Measurements from ENCODE around the gene GPC4.
"Not testable (repeated sequence)": the region's sequence is repeated elsewhere in the genome, so short reads cannot be mapped to it uniquely, and the experiment has no call there.

The GPC4 gene

DNA sequence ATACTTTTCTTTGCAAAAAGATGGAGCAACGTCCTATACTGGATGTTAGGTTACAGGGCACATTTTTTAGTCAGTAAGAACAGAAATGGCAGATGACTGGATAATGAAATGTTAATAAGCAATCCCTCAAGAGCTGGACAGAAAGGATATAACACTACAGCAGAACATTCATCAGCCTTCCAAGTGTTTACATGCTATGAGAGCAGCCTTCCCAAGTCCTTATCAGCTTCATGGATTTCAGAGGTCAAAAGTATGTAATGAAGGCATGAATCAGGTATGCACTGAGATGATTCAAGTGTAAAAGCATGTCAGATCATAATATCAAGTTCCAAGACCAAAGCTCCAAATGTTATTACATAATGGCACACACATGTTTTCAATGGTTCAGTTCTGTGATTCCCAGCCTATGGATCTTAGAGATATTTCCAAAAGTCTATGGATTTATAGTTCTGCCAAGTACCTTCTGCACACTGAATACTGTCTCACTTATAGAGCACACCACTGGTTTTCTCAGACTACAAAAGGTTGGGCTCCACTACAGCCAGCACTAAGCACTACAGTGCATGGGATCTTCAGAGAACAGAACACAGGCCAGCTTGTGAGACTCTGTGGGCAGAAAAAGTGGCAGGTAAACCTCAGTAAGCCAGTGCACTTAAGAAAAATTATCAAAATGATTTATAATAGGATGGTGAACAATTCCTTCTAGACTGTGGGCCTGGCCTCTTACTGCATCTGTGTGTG is 49.2 kb downstream of the GPC4 start:
- DNase-seq: no peak

DNA sequence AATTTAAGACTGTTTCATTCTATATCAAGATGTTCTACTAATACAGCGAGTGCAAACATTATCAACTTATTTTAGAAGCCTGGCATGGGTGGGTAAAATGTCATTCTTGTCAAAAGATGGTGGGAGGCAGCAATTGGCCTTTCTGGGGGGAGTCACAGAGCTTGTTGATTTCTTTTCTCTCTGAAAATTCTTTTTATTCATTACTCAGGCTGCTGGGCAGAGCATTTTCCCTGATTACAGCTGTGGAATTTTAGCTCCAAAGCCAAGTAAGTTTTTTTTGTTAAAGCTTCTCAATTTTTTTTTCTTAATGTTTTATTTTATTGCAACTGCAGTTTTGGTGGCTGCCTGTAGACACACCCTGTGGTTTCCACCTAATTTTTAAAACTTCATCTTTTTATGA is 50.4 kb downstream of the GPC4 start:
- DNase-seq: no peak

- no peak for DNase-seq
These were observed 51.1 kb downstream of the GPC4 start for GRCh38 chrX:133364196-133364595.

GRCh38 chrX:133362538-133362937 is 52.8 kb downstream of the GPC4 start:
- DNase-seq: no peak

DNA sequence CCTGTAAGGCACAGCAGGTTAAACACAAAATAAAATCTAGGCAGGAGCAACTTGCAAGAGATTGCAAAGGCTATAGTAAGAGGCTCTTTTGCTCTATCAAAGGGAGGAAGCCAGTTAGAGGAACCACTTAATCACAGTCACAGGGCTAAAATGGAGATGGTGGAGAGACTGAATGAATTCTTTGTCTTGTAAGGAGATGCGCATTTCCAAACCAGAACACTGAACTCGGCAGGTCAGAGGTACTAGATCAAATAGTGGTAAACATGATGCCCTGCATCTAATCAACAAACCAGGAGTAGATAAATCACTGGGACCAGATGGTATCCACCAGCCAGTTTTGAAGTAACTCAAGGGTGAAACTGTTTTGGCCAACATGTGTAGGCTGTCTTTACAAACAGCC is 55.8 kb downstream of the GPC4 start:
- DNase-seq: no peak

DNA sequence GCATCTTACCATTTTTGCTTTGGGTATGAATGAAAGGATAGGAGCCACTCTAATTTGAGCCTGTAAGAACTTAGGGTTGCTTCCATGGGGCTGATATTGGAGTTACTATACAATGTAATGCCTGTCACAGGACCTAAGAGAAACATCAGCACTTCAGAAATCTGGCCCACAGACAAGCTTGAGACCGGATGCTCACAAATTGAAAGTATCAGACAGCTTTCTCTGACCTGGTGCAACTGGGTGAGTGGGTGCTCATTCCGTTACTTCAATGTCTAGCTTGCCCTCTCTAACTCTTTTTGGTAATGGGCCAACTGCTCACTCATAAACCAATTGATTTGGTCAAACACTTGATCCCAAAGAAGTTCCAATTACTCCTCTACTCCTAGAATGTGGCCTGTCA is 62.1 kb downstream of the GPC4 start:
- DNase-seq: no peak

GRCh38 chrX:133350751-133351150 is 64.5 kb downstream of the GPC4 start:
- DNase-seq: no peak

- no peak for DNase-seq
These were observed 69.3 kb downstream of the GPC4 start for GRCh38 chrX:133346026-133346425.

GRCh38 chrX:133339566-133339965 is 75.7 kb downstream of the GPC4 start:
- DNase-seq: no peak

GRCh38 chrX:133337250-133337649 is 78.0 kb downstream of the GPC4 start:
- no peak for DNase-seq

GRCh38 chrX:133335027-133335426 is 80.3 kb downstream of the GPC4 start:
- DNase-seq: no peak

GRCh38 chrX:133333154-133333750 is 82.0 kb downstream of the GPC4 start:
- no peak for DNase-seq

GRCh38 chrX:133332737-133333136 is 82.6 kb downstream of the GPC4 start:
- no peak for DNase-seq

DNA sequence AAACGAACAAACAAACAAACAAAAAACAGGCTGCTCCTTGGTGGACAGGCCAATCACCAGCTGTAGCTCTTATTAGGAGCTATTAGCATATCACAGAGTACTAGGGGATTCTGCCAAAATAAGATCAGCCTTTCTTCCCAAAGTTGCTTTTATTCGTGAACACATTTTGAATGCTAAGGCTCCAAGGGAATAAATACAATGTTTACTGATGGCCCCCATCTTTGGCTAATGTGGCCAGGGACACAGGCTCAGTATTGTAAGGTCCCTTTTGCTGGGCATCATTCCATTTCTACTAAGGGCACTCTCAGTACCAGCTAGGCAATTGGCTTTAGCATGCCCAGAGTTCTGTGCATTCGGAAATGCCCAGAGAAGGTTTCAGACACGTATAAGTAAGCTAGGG is 84.3 kb downstream of the GPC4 start:
- no peak for DNase-seq

DNA sequence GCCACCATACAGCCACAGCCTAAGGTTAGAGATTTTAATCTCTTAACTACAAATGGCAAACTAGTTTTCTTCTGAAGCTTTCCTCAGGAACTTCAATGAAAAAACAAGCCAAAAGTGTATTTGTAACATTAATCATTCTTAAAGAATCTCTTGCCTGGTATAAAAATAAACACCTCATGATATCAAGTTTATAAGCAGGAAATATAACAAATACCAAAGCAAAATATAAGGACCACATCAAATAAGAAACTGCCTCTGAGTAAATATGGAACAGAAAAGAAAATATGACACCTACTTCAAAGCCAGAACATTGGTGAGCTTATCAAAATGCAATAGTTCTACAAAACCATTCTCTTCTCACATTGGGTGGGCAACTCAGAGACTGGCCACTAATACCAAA is 89.9 kb downstream of the GPC4 start:
- no peak for DNase-seq

- no peak for DNase-seq
These were observed 91.9 kb downstream of the GPC4 start for GRCh38 chrX:133323431-133323830.

DNA sequence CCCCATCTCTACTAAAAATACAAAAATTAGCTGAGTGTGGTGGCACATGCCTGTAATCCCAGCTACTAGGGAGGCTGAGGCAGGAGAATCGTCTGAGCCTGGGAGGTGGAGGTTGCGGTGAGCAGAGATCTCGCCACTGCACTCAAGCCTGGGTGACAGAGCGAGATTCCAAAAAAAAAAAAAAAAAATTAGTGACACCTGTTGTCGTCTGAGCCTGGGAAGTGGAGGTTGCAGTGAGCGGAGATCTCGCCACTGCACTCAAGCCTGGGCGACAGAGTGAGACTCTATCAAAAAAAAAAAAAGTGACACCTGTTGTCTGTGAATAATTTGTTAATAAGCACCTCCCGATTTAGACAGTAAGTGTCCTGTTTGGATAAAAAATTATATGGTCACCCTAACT is 93.0 kb downstream of the GPC4 start:
- not testable (repeated sequence) for DNase-seq

GRCh38 chrX:133321451-133321850 is 93.8 kb downstream of the GPC4 start:
- no peak for DNase-seq

DNA sequence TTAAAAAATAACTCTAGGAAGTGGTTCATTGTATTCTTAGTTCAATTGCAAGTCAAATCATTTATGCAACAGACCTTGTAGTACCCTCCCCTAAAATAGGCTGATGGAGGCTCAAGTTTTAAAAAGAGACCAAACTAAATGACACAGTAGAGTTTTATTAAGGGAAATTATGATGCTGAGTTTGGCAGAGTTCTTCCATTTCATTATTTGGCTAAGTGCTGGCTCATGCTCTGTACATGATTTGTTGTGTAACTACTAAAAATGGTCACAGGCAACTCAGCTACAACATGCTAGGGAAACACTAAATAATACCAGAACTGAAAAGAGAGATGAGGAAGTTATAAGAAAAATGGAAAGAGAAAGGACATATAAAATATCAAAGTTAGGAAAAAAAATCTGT is 101.0 kb downstream of the GPC4 start:
- DNase-seq: no peak

DNA sequence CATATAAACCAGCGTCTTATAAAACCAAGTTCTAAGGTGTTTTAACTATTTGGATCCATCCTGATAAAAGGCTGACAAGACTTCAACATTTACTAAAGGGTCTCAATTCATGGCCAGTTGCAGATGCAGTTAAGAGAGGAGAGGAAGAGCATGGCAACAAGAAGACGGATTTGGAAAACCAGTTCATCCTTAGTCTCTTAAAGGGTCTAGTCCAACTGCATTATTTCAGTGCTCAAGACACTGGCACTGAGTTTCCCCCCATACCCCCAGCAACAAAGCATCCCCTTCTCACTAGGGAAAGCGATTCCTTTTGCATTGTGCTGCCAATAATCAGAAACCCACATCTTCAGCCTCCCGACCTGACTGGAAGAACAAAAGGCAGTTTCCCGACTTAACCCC is 106.8 kb downstream of the GPC4 start:
- no peak for DNase-seq

- no peak for DNase-seq
These were observed 107.4 kb downstream of the GPC4 start for GRCh38 chrX:133307637-133308498.

DNA sequence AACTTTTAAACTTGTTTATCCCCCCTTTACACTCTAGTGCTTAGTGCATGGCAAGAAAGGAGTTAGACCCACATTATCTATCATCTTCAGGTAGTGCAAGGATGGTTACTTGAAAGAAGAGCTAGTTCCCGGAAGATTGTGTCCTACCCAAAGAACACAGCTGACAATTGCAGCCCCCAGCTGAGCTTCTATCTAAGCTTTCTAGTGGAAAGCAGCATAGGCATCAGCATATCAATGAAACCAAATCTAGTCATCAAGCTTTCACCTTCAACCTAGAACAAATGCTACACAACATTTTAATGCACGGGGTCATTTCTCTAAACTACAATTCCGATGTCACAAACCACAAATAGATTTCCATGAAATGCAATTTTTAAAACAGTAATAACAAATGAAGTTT is 108.2 kb downstream of the GPC4 start:
- no peak for DNase-seq

GRCh38 chrX:133306316-133306715 is 109.0 kb downstream of the GPC4 start:
- DNase-seq: no peak

DNA sequence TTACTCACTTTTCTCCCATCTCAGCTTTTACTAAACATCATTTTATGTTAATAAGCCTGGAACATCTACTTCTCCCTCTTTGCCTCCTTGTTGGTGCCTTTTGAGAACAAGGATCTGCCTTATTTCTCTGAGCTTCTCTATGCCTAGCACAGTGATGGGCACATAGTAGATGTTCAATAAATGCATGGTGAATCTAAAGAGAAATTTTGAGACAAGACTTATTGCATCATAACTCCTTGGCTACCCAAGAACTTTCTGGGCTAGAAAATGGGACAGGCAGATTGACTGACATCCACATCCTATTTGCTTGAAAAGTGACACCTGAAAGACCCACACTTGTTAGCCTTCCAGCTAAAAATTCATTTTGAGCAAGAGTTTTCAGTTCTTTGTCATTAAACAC is 109.9 kb downstream of the GPC4 start:
- DNase-seq: no peak

Data from GOT3 (cell line).